Astrocyte of the cerebellum (primary cell): ENCODE results near the gene USP53.

Source experiments
- DNase-seq: peaks from one replicate; pipeline ENCODE4 v3.0.0-alpha.2; 2011; ENCODE audit warnings: low read depth
- H3K4me3 ChIP-seq: 2 replicates; pipeline ENCODE4 v1.5.1; 2011; ENCODE audit warnings: mild to moderate bottlenecking, low read depth, low read length, moderate library complexity
- in situ Hi-C: cut with HindIII; loops from 2 replicates; pipeline ENCODE4 v1.10.0; 2017; ENCODE audit warnings: low sequenced_read_pairs
- TF ChIP-seq, protein P1 (sequence below): IDR thresholded peaks from 2 replicates; pipeline ENCODE4 v1.5.1; 2012; ENCODE audit warnings: low read length, low read depth, moderate library complexity, mild to moderate bottlenecking; ENCODE audit errors: missing control alignments

USP53 gene

DNA sequence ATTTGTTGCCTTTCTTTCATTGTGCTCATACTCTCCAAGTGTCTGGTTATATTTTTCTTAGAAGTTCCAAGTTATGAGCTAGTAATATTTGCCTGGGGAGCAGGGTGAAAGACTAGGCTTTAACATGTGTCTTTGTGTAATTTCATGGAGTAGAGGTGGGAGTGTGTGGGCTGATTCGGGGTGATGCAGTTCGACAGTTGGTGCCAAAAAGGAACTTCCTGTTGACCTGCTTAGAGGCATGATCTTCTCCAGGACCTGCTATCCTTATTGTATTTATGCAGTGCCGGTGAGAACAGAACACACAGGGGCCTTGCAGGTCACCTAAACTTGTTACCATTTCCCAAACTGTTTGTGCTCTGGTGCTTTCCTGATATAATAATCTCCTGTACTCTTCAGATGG is 21.2 kb downstream of the USP53 start:
- no peak for DNase-seq
- TF ChIP-seq, protein P1, sequence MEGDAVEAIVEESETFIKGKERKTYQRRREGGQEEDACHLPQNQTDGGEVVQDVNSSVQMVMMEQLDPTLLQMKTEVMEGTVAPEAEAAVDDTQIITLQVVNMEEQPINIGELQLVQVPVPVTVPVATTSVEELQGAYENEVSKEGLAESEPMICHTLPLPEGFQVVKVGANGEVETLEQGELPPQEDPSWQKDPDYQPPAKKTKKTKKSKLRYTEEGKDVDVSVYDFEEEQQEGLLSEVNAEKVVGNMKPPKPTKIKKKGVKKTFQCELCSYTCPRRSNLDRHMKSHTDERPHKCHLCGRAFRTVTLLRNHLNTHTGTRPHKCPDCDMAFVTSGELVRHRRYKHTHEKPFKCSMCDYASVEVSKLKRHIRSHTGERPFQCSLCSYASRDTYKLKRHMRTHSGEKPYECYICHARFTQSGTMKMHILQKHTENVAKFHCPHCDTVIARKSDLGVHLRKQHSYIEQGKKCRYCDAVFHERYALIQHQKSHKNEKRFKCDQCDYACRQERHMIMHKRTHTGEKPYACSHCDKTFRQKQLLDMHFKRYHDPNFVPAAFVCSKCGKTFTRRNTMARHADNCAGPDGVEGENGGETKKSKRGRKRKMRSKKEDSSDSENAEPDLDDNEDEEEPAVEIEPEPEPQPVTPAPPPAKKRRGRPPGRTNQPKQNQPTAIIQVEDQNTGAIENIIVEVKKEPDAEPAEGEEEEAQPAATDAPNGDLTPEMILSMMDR, result no peak
- in situ Hi-C loops, result no loop called here
- no peak overlapping the region for H3K4me3 ChIP-seq

DNA sequence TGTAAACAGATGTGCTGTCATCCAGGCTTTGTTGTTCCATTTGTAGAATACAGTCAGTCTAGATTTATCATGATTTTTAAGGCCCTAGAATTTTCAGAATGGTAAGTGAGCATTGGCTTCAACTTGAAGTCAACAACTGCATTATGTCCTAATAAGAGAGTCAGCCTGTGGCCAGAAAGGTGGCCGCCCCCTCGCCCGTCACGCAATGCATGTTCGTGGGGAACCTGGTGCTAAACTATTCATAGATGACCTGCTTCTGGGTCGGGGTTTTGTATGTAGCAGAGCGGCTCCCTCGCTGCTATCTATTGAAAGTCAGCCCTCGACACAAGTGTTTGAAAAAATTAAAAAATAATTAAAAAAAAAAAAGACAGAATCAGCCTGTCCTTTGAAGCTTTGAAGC is 24.7 kb downstream of the USP53 start:
- H3K4me3 ChIP-seq, result no peak overlapping the region
- in situ Hi-C loops, result no loop called here
- TF ChIP-seq, protein P1, result no peak
- DNase-seq, result no peak

DNA sequence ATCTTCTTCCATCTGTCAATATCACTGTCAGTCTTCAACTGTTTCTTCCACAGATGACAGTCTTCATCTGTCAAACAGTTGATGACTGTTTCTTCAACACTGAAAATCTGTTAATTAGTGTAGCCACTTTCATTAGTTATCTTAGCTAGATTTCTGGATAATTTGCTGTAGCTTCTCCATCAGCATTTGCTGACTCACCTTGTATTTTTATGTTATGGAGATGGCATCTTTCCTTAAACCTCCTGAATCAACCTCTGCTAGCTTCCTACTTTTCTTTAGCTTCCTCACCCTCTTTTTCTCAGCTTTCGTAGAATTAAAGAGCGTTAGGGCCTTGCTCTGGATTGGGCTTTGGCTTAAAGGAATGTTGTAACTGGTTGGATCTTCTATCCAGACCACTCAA is 25.1 kb downstream of the USP53 start:
- in situ Hi-C loops, result no loop called here
- no peak for DNase-seq
- TF ChIP-seq, protein P1, result no peak
- no peak overlapping the region for H3K4me3 ChIP-seq

DNA sequence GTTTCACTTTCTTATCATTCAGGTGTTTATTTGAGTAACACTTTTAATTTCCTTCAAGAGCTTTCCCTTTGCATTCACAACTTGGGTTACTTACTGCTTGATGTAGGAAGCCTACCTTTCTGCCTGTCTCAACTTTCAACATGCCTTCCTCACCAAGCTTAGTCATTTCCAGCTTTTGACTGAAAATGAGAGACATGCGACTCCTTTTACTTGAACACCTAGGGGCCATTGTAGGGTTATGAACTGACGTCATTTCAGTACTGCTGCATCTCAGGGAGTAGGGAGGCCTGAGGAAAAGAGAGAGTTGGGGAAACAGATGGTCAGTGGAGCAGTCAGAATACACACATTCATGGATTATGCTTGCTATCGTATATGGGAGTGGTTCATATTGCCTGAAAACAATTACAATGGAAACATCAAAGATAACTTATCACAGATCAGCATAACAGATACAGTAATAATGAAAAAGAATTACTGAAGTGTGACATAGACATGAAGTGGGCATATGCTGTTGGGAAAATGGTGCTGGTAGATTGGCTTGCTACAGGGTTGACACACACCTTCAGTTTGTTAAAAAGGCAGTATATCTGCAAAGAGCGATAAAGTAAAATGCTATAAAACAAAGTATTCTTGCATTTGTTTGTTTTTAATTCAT is 25.7 kb downstream of the USP53 start:
- in situ Hi-C loops, result no loop called here
- no peak for DNase-seq
- TF ChIP-seq, protein P1, result no peak

DNA sequence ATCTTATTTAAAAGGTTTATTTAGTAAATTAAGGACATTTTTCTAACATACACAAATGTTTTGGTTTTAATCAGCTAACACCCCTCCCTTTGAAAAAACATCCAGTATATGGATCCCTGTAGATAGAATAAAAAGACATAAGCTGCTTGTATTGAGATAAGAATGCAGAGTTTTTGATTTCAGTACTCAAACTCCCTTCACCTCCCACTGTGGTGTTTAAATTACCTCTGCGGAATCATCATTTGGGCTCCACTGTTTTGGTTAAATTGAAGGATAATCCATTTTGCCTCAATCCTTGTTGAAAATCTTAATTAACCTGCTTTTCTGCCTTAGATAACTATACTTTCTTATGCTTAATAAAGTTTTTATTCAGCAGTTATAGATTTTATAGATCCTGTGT is 27.6 kb downstream of the USP53 start:
- no peak overlapping the region for H3K4me3 ChIP-seq
- in situ Hi-C loops, result no loop called here
- no peak for DNase-seq
- TF ChIP-seq, protein P1, result no peak

More for the DNA sequence above, 25.7 kb downstream of the USP53 start:
- no peak overlapping the region for H3K4me3 ChIP-seq

DNA sequence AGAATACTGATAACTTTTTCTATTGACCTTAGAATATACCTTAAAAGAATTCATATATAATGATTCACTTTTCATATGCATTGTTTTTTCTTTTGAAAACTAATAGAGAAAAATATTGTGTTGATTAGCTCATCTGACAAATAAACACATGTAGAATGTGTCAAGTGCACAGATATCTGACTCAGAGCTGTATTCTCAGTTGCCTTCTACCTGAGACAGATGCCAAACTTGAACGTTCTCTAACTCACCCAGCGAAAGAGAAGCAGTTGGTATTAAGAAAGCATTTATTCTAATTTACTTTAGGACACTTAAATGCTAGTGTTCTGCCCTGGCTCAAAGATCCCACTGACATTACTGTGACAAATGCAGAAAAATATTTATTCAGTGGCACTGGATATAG is 28.1 kb downstream of the USP53 start:
- no peak overlapping the region for H3K4me3 ChIP-seq
- in situ Hi-C loops, result no loop called here
- no peak for DNase-seq
- TF ChIP-seq, protein P1, result no peak
